ENCODE measurements around the gene HNF4A. TPM values are rescaled to one million over a fixed set of nuclear protein-coding genes. Genes with fewer than 3 reads are reported as not detected.
A peak's percentile ranks its signal among the peaks of the same experiment; 100 is the strongest.

HNF4A gene
- total and polyA plus RNA-seq, 2 of the 13 experiments (the other 11 are each of a cell fraction or from before 2014, with no cell fraction given): 80.9 to 169 TPM

GRCh38 chr20:44404204-44405181, 49.0 kb downstream of the HNF4A start (continued):
- TF ChIP-seq PRDM10 (CRISPR knock-in tag; IDR thresholded peaks at IDR 0.05; ENCODE audit: low read depth): no peak
- no peak for TF ChIP-seq TBX3 (IDR thresholded peaks at IDR 0.05; ENCODE audit: borderline replicate concordance)
- no peak for TF ChIP-seq SRF (IDR thresholded peaks at IDR 0.05; ENCODE audit: low read depth, low read length)
- no peak for TF ChIP-seq NR2F2 (IDR thresholded peaks at IDR 0.05; ENCODE audit: borderline replicate concordance, low read depth)
- TF ChIP-seq ZNF850 (CRISPR knock-in tag; conservative IDR thresholded peaks at IDR 0.05): no peak
- TF ChIP-seq NCOA2 (CRISPR knock-in tag; IDR thresholded peaks at IDR 0.05): 0 out of 2 replicates have a peak, but pooled peaks have one; percentile 14
- peak; percentile 55; the same call in 1 of the 2 replicates for TF ChIP-seq PRMT3 (CRISPR knock-in tag; IDR thresholded peaks at IDR 0.05; ENCODE audit: borderline replicate concordance, low read depth)
- TF ChIP-seq SMAD1 (CRISPR knock-in tag; IDR thresholded peaks at IDR 0.05; ENCODE audit: borderline replicate concordance, low read depth): peak; percentile 73; the same call in 1 of the 2 replicates
- peak; percentile 40; the same call in 1 of the 2 replicates for TF ChIP-seq MXD4 (CRISPR knock-in tag; IDR thresholded peaks at IDR 0.05)
- no peak for TF ChIP-seq SP4 (CRISPR knock-in tag; IDR thresholded peaks at IDR 0.05)
- no peak for TF ChIP-seq ZNF484 (CRISPR knock-in tag; IDR thresholded peaks at IDR 0.05; ENCODE audit: borderline replicate concordance, low read depth)
- no peak for TF ChIP-seq NFAT5 (CRISPR knock-in tag; IDR thresholded peaks at IDR 0.05)
- 0 out of 2 replicates have a peak, but pooled peaks have one; percentile 56 for TF ChIP-seq ZNF749 (CRISPR knock-in tag; IDR thresholded peaks at IDR 0.05; ENCODE audit: borderline replicate concordance)
- no peak for TF ChIP-seq ZNF24 (IDR thresholded peaks at IDR 0.05)
- TF ChIP-seq SMARCE1 (IDR thresholded peaks at IDR 0.05; ENCODE audit: borderline replicate concordance): no peak
- no peak for TF ChIP-seq ZNF878 (CRISPR knock-in tag; IDR thresholded peaks at IDR 0.05)
- peak; percentile 50; the same call in 1 of the 2 replicates for TF ChIP-seq ZMAT3 (CRISPR knock-in tag; conservative IDR thresholded peaks at IDR 0.05)
- TF ChIP-seq GABPB1 (CRISPR knock-in tag; IDR thresholded peaks at IDR 0.05): no peak
- TF ChIP-seq GABPA (IDR thresholded peaks at IDR 0.05; ENCODE audit: low read depth, low read length): no peak
- TF ChIP-seq GABPA (CRISPR knock-in tag; IDR thresholded peaks at IDR 0.05; ENCODE audit: low read depth): no peak
